Measurements from ENCODE around the gene HEATR3.

DNA sequence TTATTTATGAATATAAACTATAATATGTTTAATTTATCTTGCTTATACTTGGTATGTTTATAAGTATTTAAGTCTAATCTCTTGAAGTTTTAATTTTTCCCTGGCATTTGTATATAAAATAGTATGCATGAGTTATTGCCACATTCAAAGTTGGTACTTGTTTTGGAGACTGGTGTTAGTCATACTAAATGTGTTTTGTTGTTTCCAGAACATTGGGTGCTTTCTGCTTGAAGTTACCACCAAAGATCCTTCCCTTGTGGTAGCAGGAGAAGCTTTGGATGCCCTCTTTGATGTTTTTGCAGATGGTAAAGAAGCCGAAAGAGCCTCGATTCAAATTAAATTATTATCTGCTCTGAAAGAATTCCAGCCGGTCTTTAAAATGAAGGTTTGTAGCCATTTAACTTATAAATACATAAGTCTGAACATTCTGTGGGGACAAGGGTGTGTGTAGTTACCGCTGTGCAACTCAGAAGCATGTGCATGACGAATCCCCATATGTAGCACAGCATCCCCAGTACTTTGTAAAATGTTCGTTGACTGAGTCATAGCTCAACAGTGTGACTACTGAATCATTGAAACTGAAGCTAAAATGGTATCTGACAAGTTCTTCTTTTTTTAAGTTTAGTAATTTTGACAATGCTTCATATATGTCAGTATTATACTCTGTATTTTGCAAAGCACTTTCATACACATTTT lies 36.4 kb downstream of the HEATR3 start:
- TF ChIP-seq, protein P1, sequence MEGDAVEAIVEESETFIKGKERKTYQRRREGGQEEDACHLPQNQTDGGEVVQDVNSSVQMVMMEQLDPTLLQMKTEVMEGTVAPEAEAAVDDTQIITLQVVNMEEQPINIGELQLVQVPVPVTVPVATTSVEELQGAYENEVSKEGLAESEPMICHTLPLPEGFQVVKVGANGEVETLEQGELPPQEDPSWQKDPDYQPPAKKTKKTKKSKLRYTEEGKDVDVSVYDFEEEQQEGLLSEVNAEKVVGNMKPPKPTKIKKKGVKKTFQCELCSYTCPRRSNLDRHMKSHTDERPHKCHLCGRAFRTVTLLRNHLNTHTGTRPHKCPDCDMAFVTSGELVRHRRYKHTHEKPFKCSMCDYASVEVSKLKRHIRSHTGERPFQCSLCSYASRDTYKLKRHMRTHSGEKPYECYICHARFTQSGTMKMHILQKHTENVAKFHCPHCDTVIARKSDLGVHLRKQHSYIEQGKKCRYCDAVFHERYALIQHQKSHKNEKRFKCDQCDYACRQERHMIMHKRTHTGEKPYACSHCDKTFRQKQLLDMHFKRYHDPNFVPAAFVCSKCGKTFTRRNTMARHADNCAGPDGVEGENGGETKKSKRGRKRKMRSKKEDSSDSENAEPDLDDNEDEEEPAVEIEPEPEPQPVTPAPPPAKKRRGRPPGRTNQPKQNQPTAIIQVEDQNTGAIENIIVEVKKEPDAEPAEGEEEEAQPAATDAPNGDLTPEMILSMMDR (IDR thresholded peaks at IDR 0.05; ENCODE audit: low read depth, low read length): no peak
- TF ChIP-seq POLR2A (IDR thresholded peaks at IDR 0.05; ENCODE audit: extremely low read depth, insufficient read length): no peak
- TF ChIP-seq, protein P2, sequence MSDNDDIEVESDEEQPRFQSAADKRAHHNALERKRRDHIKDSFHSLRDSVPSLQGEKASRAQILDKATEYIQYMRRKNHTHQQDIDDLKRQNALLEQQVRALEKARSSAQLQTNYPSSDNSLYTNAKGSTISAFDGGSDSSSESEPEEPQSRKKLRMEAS (IDR thresholded peaks at IDR 0.05; ENCODE audit: low read depth, low read length): no peak

Data from NB4 (cell line).